HG03064 (cell line): ENCODE results near the gene TRIM4.
A peak's percentile ranks its signal among the peaks of the same experiment; 100 is the strongest.
"Not testable (repeated sequence)": the region's sequence is repeated elsewhere in the genome, so short reads cannot be mapped to it uniquely, and the experiment has no call there.

Source experiments
- ATAC-seq: cut with Tn5 transposase; IDR thresholded peaks from one replicate; pipeline ENCODE4 v1.9.1; 2021; ENCODE audit warnings: low read depth; ENCODE audit not compliant: unreplicated experiment

Gene TRIM4, protein sequence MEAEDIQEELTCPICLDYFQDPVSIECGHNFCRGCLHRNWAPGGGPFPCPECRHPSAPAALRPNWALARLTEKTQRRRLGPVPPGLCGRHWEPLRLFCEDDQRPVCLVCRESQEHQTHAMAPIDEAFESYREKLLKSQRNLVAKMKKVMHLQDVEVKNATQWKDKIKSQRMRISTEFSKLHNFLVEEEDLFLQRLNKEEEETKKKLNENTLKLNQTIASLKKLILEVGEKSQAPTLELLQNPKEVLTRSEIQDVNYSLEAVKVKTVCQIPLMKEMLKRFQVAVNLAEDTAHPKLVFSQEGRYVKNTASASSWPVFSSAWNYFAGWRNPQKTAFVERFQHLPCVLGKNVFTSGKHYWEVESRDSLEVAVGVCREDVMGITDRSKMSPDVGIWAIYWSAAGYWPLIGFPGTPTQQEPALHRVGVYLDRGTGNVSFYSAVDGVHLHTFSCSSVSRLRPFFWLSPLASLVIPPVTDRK

DNA sequence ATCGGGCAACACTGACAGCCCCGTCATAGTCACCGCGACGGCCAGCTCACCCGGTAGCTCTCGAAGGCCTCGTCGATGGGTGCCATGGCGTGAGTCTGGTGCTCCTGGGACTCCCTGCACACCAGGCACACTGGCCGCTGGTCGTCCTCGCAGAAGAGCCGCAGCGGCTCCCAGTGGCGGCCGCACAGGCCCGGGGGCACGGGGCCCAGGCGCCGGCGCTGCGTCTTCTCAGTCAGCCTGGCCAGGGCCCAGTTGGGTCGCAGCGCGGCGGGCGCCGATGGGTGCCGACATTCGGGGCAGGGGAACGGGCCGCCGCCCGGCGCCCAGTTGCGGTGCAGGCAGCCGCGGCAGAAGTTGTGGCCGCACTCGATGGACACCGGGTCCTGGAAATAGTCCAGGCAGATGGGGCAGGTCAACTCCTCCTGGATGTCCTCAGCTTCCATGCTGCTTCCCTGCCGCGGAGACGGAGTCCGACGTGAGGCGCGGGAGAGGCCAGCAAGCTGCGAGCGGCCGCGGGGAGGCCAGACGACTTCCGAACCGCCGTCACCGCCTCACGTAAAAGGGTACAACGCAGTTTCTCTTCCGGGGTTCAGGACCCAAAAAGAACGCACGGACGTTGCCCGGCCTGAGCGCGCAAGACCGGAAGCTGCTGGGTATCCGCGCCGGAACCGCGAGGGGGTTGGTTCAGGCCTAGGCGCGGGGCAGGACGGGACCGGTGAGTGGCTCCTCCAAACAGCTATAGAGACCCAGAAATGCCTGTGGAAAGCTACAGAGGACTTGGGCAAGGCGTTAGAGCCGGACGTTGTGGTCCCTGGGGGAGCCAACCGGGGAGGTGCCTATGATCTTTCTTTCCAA is at the start of gene TRIM4:
TRIM4 (minus strand) TSS at position 572 of the 855 bp plus-strand sequence; CDS start at position 443, 129 bp downstream.
- ATAC-seq = peak; percentile 87

DNA sequence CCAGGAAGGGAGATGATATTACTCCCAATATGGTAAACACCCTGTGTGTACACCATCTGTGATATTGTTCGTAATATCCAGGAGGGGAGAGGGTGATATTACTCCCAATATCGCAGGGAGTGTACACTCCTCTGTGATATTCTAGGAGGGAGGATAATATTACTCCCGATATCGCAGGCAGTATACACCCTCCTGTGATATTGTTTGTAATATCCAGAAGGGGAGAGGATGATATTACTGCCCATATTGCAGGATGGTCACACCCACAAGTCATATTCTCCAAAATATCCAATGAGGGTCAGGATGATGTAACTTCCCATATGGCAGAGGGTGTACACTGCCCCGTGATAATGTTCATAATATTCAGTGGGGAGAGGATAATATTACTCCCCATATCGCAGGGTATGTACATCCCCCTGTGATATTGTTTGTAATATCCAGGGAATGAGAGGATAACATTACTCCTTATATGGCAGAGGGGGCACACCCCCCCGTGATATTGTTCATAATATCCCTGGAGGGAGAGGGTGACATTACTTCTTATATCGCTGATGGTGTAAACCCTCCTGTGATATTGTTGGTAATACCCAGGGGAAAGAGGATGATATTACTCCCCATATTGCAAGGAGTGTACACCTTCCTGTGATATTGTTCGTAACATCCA is 39.4 kb upstream of the TRIM4 start:
- no peak for ATAC-seq

DNA sequence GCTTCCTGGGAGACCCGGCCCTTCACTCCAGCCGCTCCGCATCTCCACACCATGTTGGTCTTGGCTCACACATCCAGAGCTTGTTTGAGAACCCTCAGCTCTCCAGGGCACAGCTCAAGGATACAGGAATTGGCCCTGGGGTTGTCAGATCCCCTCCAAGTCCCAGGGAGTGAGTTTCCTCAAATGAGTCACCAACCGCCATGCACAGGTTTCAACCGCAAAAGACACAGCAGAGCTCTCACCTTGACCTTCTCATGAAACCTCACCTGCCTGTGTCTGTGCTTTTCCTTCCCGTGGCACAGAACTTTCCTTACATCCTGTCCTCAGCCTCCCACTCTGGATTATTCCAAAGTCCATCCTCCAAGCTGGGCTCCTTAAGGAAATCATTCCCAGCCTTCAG is 35.9 kb upstream of the TRIM4 start:
- no peak for ATAC-seq

DNA sequence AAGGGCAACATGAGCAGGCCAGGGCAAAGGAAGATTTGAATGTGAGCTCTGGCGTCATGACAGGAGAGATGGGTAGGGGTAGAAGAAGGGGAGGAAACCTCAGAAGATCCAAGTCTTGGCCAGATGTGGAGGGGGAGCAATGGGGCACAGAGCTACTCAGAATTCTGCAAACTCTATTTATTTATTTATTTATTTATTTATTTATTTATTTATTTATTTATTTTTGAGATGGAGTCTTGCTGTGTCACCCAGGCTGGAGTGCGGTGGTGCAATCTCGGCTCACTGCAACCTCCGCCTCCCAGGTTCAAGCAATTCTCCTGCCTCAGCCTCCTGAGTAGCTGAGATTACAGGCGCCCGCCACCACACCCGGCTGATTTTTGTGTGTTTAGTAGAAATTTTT is 35.3 kb upstream of the TRIM4 start:
- ATAC-seq = not testable (repeated sequence)

DNA sequence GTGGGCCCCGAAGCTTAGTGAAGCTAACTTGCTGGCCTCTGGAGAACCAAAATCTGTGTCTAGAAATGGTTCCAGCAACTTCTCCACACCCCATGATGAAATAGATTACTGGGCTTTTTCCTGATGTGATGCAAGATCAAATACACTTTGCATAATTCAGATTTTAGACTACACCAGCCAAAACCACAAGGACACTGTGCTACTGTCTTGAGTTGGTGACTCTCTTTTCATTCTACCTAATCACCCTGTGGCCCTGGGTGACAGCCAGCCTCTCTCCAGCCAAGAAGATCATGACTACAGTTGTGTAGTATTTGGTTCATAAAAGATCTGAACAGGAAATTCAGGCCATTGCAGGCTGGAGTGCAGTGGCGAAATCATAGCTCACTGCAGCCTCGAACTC is 34.3 kb upstream of the TRIM4 start:
- no peak for ATAC-seq

DNA sequence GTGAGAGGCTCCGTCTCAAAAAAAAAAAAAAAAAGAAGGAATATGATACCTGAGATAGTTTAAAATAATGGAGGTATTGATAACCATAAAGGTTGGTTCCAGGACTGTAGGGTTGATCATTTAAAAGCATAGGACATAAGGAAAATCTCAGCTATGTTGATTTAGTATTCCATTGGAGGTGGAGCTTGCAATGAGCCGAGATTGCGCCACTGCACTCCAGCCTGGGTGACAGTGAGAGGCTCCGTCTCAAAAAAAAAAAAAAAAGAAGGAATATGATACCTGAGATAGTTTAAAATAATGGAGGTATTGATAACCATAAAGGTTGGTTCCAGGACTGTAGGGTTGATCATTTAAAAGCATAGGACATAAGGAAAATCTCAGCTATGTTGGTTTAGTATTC is 33.3 kb upstream of the TRIM4 start:
- ATAC-seq = not testable (repeated sequence)

DNA sequence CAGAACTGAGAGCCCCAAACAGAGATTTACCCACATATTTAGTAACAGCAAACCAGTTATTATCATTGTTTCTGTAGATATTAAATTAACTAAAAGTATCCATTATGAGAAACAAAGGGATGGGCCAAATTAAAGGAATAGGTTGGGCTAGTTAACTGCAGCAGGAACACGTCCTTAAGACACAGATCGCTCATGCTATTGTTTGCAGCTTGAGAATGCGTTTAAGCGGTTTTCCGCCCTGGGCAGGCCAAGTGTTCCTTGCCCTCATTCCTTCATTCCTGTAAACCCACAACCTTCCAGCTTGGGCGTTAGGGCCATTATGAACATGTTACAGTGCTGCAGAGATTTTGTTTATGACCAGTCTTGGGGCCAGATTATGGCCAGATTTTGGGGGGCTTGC is 31.5 kb upstream of the TRIM4 start:
- ATAC-seq = not testable (repeated sequence)

DNA sequence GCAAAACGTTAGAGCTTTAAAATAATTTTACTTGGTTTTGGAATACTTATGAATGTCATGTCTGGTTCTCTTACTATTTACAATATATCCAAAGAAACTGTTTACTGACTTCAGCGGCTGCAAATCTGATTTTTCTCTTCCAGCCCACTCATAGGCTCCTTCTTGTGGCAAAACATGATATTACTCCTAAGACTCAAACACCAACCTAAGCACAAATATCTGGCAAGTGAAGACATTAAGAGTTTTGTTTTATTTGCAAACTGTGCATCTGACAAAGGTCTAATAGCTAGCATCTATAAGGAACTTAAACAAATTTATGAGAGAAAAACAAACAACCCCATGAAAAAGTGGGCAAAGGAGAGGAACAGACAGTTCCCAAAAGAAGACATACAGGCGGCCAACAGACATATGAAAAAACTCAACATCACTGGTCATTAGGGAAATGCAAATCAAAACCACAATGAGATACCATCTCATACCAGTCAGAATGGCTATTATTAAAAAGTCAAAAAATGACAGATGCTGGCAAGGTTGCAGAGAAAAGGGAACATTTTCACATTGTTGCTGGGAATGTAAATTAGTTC is 30.4 kb upstream of the TRIM4 start:
- ATAC-seq = no peak

DNA sequence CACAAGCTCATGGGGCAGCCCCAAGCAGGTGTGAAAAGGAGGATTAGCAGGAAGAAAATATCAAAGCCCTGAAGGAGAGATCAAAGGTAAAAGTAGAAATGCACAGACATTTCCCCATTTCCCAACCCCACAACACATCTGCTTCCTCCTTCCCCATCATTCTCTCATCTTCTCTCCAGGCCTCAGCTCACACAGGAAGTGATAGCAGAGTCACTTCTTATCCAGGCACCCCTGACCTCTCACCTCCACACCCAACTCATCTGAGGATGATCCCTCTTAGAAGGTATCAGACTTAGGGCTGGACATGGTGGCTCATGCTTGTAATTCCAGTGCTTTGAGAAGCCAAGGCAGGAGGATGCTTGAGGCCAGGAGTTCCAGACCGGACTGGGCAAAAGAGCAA is 28.3 kb upstream of the TRIM4 start:
- ATAC-seq = no peak

DNA sequence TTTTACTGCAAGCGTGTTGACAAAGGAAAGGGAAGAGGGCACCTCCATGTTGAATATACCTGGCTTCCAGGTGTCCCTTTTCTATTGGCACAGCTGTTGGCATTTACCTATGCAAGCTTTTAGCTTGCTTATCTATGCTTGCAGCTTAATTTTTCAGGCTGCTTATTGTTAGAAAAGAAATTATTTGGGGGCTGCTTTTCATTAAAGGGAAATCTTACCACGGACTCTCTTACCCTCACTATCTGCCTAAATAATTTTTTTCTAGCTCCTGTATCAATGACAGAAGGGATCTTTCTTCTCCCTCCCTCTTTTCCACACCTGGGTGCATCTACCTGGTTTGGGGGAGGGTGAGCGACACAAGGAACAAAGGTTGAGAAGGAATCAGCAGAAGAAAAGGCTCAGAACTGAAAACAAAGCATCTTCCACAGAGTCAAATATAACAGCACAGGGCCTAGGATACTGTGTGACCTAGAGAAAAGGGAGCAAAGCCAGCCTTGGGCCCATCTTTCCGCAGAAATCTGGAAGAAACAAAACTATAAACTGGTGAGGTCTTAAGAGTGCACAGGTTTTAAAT is 25.3 kb upstream of the TRIM4 start:
- ATAC-seq = no peak

DNA sequence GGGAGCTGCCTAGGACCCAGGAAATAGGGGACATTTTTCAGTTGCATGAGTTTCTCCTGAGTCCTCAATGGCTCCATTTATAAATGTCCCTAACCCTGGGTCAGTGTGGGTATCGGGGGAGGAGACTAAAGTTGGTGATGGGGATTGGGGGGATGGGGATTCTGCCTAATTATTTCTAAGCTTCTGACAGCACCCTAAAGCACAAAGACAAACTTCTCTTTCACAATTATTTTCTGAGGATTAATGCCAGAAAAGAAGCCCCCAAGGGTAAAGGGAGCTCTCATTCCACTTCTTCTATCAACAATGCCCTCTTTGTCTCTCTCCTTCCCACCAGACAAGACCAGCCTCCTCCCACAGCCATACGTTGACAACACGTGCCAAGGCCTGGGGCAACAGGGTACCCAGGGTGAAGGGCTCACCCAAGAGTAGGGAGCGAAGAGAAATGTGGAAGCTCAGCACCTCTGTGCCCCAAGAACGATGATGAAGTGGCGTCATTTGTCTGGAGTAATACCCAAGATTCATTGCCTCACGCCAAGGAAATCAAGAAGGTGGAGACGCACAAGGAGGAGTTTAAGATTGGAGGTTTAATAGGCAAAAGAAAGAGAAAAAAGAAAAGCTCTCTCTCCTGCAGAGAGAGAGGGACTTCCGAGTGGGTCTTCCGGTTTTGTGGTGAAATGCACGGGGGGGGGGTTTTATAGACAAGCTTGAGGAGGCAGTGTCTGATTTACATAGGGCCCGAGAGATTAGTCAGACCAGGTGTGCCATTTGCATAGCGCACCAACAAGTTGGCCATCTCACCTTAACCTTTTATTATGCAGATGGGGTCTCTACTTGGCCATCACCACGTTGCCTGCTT is 24.5 kb upstream of the TRIM4 start:
- no peak for ATAC-seq

DNA sequence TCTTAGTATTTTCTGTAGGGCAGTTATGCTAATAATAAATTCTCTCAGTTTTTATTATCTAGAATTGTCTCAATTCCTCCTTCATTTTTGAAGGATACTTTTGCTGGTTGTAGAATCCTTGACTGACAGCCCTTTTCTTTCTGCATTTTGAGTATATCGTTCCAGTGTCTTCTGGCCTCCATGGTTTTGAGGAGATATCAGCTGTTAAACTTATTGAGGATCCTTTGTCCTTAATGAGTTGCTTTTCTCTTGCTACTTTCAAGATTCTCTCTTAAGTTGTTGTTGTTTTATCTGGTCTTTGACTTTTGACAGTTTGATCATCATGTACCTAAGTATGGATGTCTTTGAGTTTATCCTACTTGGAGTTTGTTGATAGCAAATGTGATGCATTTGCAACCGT is 19.0 kb upstream of the TRIM4 start:
- no peak for ATAC-seq

DNA sequence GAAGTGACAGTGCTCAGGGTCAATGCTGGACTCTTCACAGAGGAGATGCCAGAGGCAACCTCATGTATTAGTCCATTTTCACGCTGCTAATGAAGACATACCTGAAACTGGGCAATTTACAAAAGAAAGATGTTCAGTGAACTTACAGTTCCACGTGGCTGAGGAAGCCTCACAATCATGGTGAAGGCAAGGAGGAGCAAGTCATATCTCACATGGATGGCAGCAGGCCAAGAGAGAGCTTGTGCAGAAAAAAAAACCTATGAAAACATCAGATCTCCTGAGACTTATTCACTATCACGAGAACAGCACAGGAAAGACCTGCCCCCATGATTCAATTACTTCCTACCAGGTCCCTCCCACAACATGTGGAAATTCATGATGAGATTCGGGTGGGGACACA is 15.7 kb upstream of the TRIM4 start:
- not testable (repeated sequence) for ATAC-seq

DNA sequence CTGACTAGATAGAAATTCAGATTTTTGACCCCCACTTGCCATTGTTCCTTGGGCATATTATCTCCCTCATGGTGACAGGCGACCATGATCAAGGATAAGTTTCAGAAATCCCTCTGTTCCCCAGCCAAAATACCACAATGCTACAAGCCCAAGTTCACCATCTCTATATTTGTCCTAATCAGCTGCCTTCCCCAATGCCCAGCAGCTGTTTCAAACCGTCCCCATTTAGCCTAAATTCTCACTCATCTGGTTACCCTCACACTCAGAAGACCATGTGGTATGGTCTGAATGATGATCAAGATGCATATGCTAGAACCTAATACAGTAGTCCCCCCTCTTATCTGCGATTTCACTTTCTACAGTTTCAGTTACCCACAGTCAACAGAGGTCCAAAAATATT is 11.0 kb upstream of the TRIM4 start:
- no peak for ATAC-seq

DNA sequence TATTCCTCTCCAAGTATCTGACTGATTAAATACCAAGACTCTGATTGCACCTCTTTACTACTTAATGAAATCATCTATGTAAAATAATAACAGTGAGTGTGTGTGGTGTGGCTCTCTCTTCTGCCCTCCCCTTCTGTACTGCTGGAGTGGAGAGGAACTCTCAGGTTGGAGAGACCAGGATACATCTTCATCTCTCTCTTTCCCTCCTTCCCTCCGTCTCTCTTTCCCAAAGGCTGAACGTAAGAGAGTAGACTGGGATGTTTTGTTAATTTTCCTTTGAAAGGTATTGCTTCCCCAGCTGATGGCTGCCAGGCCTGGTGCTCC is 10.4 kb upstream of the TRIM4 start:
- no peak for ATAC-seq

DNA sequence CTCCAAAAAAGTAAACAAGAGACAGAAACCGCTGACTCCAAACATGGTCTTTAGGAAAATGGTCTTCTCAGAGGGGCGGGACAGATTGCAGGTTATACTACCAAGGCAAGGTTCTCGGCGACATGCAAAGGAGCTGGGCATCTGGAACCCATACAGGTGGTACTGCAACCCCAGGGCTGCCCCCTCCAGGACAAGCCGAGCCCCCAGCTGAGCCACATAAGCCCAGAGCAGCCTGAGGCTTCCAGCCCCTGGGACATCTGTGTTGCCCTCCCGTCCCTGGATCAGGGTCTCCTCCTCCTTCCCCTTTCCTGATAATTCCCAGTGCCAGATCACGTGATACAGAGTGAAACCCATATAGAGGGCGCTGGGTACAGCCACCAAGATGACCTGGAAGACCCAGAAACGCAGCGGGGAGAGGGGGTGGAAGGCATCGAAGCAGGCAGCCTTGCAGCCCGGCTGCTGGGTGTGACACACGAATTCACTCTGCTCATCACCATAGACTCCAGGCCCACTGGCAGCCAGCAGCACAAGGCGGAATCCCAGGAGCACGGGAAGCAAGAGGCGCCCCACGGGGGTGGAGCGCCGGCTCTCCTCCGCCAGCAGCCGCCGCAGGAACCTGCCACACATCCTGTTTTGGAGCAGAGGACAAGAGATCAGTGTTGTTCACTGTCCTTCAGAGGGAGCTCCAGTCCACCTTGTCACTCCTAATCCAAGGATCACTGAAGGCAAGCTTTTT is 9.8 kb upstream of the TRIM4 start, which contains the start of gene GJC3:
GJC3 (minus strand) TSS at position 627 of the 736 bp plus-strand sequence; CDS start at position 627, 0 bp downstream.
- no peak for ATAC-seq

DNA sequence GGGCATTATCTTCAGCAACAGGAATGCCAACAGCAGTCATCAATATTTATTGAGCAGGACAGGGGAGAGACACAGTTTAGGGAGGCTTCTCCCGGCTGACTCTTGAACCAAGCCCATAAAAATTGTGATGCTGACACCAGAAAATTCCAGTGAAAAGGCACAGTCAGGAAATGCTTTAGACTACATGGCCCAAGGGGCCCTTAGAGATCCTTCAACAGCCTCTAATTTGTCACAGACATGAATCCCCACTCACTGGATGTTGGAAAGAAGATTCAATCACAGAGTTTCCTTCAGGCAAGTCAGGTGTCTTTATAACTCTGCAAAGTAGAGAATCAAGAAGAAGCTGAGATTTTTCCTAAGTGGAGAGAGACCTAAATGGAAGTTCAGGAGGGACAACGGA is 8.9 kb upstream of the TRIM4 start:
- no peak for ATAC-seq

DNA sequence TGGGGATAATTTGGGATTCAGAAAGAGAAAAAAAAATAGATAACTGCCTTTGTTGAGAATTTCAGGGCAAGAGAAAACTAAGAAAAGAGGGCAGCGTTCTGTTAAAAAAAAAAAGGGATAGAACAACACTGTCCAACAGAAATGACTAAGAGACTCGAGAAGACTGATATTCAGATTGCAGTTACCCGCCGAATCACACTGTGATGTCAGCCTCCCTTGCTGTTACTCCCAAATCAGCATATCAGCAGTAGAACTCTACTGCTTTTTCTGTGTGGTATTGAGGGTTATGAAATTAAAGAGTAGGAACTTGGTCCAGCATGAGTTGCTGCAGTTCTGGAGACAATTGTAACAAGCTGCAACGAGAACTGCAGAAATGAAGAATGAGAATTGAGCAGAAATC is 8.2 kb upstream of the TRIM4 start:
- ATAC-seq = no peak

DNA sequence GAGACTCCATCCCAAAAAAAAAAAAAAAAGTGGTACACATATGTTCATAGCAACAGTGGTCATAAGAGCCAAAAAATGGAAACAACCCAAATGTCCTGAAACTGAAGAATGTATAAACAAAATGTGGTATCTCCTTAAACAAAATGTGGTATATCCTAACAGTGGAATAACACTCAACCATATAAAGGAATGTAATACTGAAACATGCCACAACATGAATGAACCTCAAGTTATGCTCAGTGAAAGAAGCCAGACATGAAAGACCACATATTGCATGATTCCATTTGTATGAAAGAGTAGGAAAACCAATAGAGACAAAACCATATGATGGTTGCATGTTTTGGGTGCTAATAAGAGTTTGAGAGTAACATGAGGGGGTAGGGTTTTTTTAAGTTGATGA is 7.0 kb upstream of the TRIM4 start:
- ATAC-seq = no peak
